Measurements from ENCODE around the gene CCR6.

Gene CCR6

GRCh38 chr6:167113935-167114910, 8.7 kb upstream of the CCR6 start:
- Histone ChIP-seq H3K36me3 (ENCODE audit: control insufficient read depth, low read depth, low read length) (no peaks in the 10 kb centered on the region), H3K4me3 (ENCODE audit: low read length) (no peak overlapping the region), H3K9ac (ENCODE audit: low read length) (no peak overlapping the region), H3K4me1 (ENCODE audit: control insufficient read depth, low read depth, low read length) (no peaks in the 10 kb centered on the region), H3K27ac (ENCODE audit: low read length) (no peak overlapping the region), H3K9me3 (ENCODE audit: control insufficient read depth, low read depth, low read length) (no peaks in the 10 kb centered on the region), H3K27me3 (ENCODE audit: control insufficient read depth, insufficient read depth, low read length) (no peaks in the 10 kb centered on the region)

DNA sequence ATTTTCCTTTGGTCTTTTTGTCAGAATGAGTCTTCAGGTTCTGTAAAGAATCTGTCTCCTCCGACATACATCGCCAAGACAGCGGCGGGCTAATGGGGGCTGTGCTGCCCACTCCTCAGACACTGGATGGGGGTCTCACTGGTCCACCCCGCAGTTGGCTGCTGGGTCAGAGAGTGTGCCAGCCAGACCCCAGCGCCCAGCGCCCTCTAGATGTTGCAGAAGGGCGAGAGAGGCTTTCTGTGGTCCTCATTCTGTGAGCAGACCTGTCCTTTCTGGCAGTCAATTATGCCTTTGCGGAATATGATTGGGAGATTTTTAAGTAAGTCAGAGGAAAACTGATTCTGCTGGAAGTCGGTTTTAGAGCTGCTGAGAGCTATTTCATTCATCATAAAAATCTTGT, 7.8 kb upstream of the CCR6 start:
- Histone ChIP-seq H3K4me1 (ENCODE audit: control insufficient read depth, low read depth, low read length) (no peaks in the 10 kb centered on the region), H3K4me3 (ENCODE audit: low read length) (no peak overlapping the region), H3K9ac (ENCODE audit: low read length) (no peak overlapping the region), H3K9me3 (ENCODE audit: control insufficient read depth, low read depth, low read length) (no peaks in the 10 kb centered on the region), H3K27me3 (ENCODE audit: control insufficient read depth, insufficient read depth, low read length) (no peaks in the 10 kb centered on the region), H3K27ac (ENCODE audit: low read length) (no peak overlapping the region), H3K36me3 (ENCODE audit: control insufficient read depth, low read depth, low read length) (no peaks in the 10 kb centered on the region)

GRCh38 chr6:167116109-167116837, 6.6 kb upstream of the CCR6 start:
- Histone ChIP-seq H3K9me3 (ENCODE audit: control insufficient read depth, low read depth, low read length) (no peaks in the 10 kb centered on the region), H3K4me1 (ENCODE audit: control insufficient read depth, low read depth, low read length) (no peaks in the 10 kb centered on the region), H3K36me3 (ENCODE audit: control insufficient read depth, low read depth, low read length) (no peaks in the 10 kb centered on the region), H3K27ac (ENCODE audit: low read length) (no peak overlapping the region), H3K4me3 (ENCODE audit: low read length) (no peak overlapping the region), H3K9ac (ENCODE audit: low read length) (no peak overlapping the region), H3K27me3 (ENCODE audit: control insufficient read depth, insufficient read depth, low read length) (no peaks in the 10 kb centered on the region)

GRCh38 chr6:167116838-167117228, 6.1 kb upstream of the CCR6 start:
- Histone ChIP-seq H3K27me3 (ENCODE audit: control insufficient read depth, insufficient read depth, low read length) (no peaks in the 10 kb centered on the region), H3K9me3 (ENCODE audit: control insufficient read depth, low read depth, low read length) (no peaks in the 10 kb centered on the region), H3K4me1 (ENCODE audit: control insufficient read depth, low read depth, low read length) (no peaks in the 10 kb centered on the region), H3K4me3 (ENCODE audit: low read length) (no peak overlapping the region), H3K27ac (ENCODE audit: low read length) (no peak overlapping the region), H3K36me3 (ENCODE audit: control insufficient read depth, low read depth, low read length) (no peaks in the 10 kb centered on the region), H3K9ac (ENCODE audit: low read length) (no peak overlapping the region)

GRCh38 chr6:167118006-167118405, 4.9 kb upstream of the CCR6 start:
- Histone ChIP-seq H3K27ac (ENCODE audit: low read length) (no peak overlapping the region), H3K27me3 (ENCODE audit: control insufficient read depth, insufficient read depth, low read length) (no peaks in the 10 kb centered on the region), H3K9me3 (ENCODE audit: control insufficient read depth, low read depth, low read length) (no peaks in the 10 kb centered on the region), H3K36me3 (ENCODE audit: control insufficient read depth, low read depth, low read length) (no peaks in the 10 kb centered on the region), H3K9ac (ENCODE audit: low read length) (no peak overlapping the region), H3K4me1 (ENCODE audit: control insufficient read depth, low read depth, low read length) (no peaks in the 10 kb centered on the region), H3K4me3 (ENCODE audit: low read length) (no peak overlapping the region)

- no peaks in the 10 kb centered on the region for H3K27me3 ChIP-seq (ENCODE audit: control insufficient read depth, insufficient read depth, low read length)
- H3K27ac ChIP-seq (ENCODE audit: low read length) = no peak overlapping the region
- no peak overlapping the region for H3K9ac ChIP-seq (ENCODE audit: low read length)
- H3K36me3 ChIP-seq (ENCODE audit: control insufficient read depth, low read depth, low read length) = no peaks in the 10 kb centered on the region
- no peaks in the 10 kb centered on the region for H3K9me3 ChIP-seq (ENCODE audit: control insufficient read depth, low read depth, low read length)
- H3K4me3 ChIP-seq (ENCODE audit: low read length) = no peak overlapping the region
- no peaks in the 10 kb centered on the region for H3K4me1 ChIP-seq (ENCODE audit: control insufficient read depth, low read depth, low read length)
These were observed 4.1 kb upstream of the CCR6 start for GRCh38 chr6:167118839-167119238.

DNA sequence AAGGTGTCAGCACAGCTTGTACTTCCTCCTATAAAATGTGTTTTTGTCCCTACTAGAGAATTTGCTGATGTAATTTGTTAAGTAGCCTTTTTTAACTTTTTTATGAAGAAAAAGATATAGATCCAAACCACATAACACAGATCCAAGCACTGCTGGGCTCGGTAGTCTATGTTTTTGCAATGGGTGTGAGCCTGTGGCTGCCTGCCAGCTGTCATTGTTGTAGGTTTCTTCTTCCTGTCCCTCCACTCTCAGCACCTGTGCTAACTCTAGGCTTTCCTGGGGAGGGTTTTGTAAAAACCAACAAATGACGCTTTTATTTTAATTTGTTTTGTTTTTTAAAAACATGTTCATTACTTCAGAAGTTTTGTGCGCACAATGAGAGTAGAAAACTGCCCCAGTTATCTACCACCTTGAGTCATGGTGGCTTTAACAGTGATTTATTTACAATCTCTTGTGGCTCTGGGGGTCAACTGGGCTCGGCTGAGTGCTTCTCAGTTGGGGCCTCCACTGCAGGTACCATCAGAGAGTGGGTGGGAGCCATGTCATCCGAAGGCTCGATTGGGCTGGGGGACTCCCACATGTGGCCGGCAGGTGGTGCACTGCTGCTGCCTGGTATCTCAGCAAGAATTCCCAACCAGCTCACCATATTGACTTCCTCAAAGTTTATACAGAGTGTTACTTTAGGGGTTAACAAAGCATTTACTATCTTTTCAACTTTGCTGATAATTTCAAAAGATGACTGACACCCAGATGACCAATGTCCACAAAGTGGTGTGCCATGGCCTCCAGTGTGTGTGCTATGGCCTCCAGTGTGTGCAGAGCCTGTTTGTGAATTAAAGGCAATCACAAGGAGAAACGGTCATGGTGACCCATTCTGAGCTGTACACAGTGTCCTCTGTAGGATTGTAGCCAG, 3.0 kb upstream of the CCR6 start:
- H3K27me3 ChIP-seq (ENCODE audit: control insufficient read depth, insufficient read depth, low read length) = no peaks in the 10 kb centered on the region
- no peak overlapping the region for H3K27ac ChIP-seq (ENCODE audit: low read length)
- no peak overlapping the region for H3K4me3 ChIP-seq (ENCODE audit: low read length)
- no peaks in the 10 kb centered on the region for H3K36me3 ChIP-seq (ENCODE audit: control insufficient read depth, low read depth, low read length)
- H3K9me3 ChIP-seq (ENCODE audit: control insufficient read depth, low read depth, low read length) = no peaks in the 10 kb centered on the region
- no peak overlapping the region for H3K9ac ChIP-seq (ENCODE audit: low read length)
- H3K4me1 ChIP-seq (ENCODE audit: control insufficient read depth, low read depth, low read length) = no peaks in the 10 kb centered on the region

- H3K4me1 ChIP-seq (ENCODE audit: control insufficient read depth, low read depth, low read length) = no peaks in the 10 kb centered on the region
- no peak overlapping the region for H3K4me3 ChIP-seq (ENCODE audit: low read length)
- H3K36me3 ChIP-seq (ENCODE audit: control insufficient read depth, low read depth, low read length) = no peaks in the 10 kb centered on the region
- H3K27me3 ChIP-seq (ENCODE audit: control insufficient read depth, insufficient read depth, low read length) = no peaks in the 10 kb centered on the region
- no peak overlapping the region for H3K27ac ChIP-seq (ENCODE audit: low read length)
- no peaks in the 10 kb centered on the region for H3K9me3 ChIP-seq (ENCODE audit: control insufficient read depth, low read depth, low read length)
- H3K9ac ChIP-seq (ENCODE audit: low read length) = no peak overlapping the region
These were observed 2.4 kb upstream of the CCR6 start for GRCh38 chr6:167120583-167120903.

DNA sequence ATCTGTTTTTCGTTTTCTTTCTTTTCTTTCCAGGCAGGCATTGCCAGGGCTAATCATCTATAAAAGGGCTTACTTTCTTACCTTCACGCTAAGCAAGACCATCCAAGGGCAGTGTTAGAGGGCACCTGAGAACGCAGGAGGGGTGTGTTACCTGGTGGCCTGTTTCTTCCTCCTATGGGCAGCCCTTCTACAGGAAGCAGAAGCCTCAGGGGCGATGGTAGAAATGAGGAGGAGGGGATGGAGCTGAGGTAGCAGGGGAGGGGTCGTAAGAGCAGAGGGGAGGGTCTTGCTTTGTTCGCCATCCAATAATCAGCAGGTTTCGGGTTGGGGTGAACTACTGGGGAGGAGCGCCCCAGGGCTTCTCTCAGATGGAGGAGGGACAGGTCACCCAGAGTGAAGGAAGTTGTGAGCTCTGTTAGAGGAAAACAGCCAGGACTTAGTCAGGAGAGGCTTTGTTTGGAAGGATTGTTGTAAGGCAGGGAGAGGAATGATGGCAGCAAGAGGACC, 1.5 kb upstream of the CCR6 start:
- no peaks in the 10 kb centered on the region for H3K4me1 ChIP-seq (ENCODE audit: control insufficient read depth, low read depth, low read length)
- H3K9ac ChIP-seq (ENCODE audit: low read length) = no peak overlapping the region
- no peak overlapping the region for H3K27ac ChIP-seq (ENCODE audit: low read length)
- no peak overlapping the region for H3K4me3 ChIP-seq (ENCODE audit: low read length)
- H3K27me3 ChIP-seq (ENCODE audit: control insufficient read depth, insufficient read depth, low read length) = no peaks in the 10 kb centered on the region
- no peaks in the 10 kb centered on the region for H3K36me3 ChIP-seq (ENCODE audit: control insufficient read depth, low read depth, low read length)
- H3K9me3 ChIP-seq (ENCODE audit: control insufficient read depth, low read depth, low read length) = no peaks in the 10 kb centered on the region

- Histone ChIP-seq H3K9me3 (ENCODE audit: control insufficient read depth, low read depth, low read length) (no peaks in the 10 kb centered on the region), H3K36me3 (ENCODE audit: control insufficient read depth, low read depth, low read length) (no peaks in the 10 kb centered on the region), H3K4me3 (ENCODE audit: low read length) (no peak overlapping the region), H3K4me1 (ENCODE audit: control insufficient read depth, low read depth, low read length) (no peaks in the 10 kb centered on the region), H3K27ac (ENCODE audit: low read length) (no peak overlapping the region), H3K9ac (ENCODE audit: low read length) (no peak overlapping the region), H3K27me3 (ENCODE audit: control insufficient read depth, insufficient read depth, low read length) (no peaks in the 10 kb centered on the region)
These were observed 662 bp upstream of the CCR6 start for GRCh38 chr6:167122041-167122826.

Data from iPS-18a (cell line).